ENCODE data around the gene PRR5L. TPM values are rescaled to one million over a fixed set of nuclear protein-coding genes. Genes with fewer than 3 reads are reported as not detected.

The PRR5L gene
- total RNA-seq, 2 donors from 2014 or later, result 172 to 533 TPM

- peak in 1 of 2 donors; percentile 28 for ATAC-seq
- peak overlapping the region; percentile 85 for H3K4me3 Mint-ChIP-seq
- H3K27me3 Mint-ChIP-seq, result no peaks in the 10 kb centered on the region
- DNase-seq (ENCODE audit: low spot score), result no peak
- peaks cover 31 to 48% of the 10 kb centered on the region in 2 donors for H3K4me1 Mint-ChIP-seq (ENCODE audit: low read depth in 2 of 2)
- H3K27ac Mint-ChIP-seq, result peak overlapping the region; percentile 98
- no peaks in the 10 kb centered on the region for H3K9me3 Mint-ChIP-seq
- H3K36me3 Mint-ChIP-seq, result peaks cover 23% of the 10 kb centered on the region
Measured at GRCh38 chr11:36375353-36376008, 79.4 kb downstream of the PRR5L start.

GRCh38 chr11:36376009-36376887 is 80.2 kb downstream of the PRR5L start:
- peak; percentile 69 for DNase-seq (ENCODE audit: low spot score)
- no peaks in the 10 kb centered on the region for H3K9me3 Mint-ChIP-seq
- peaks cover 30% of the 10 kb centered on the region for H3K36me3 Mint-ChIP-seq
- no peaks in the 10 kb centered on the region for H3K27me3 Mint-ChIP-seq
- ATAC-seq, result peak; percentile 18 to 29
- H3K27ac Mint-ChIP-seq, result peak overlapping the region; percentile 98
- peaks cover 36 to 56% of the 10 kb centered on the region in 2 donors for H3K4me1 Mint-ChIP-seq (ENCODE audit: low read depth in 2 of 2)
- H3K4me3 Mint-ChIP-seq, result peak overlapping the region; percentile 85

- H3K4me1 Mint-ChIP-seq (ENCODE audit: low read depth in 2 of 2), result peaks cover 39 to 64% of the 10 kb centered on the region in 2 donors
- no peaks in the 10 kb centered on the region for H3K9me3 Mint-ChIP-seq
- peak overlapping the region; percentile 98 for H3K27ac Mint-ChIP-seq
- H3K36me3 Mint-ChIP-seq, result peaks cover 32% of the 10 kb centered on the region
- DNase-seq (ENCODE audit: low spot score), result peak; percentile 79
- peak; percentile 84 to 87 for ATAC-seq
- H3K27me3 Mint-ChIP-seq, result no peaks in the 10 kb centered on the region
- H3K4me3 Mint-ChIP-seq, result peak overlapping the region; percentile 85
Measured at GRCh38 chr11:36376888-36377758, 81.0 kb downstream of the PRR5L start.

- peak; percentile 10 to 11 for ATAC-seq
- Mint-ChIP-seq H3K9me3 (no peaks in the 10 kb centered on the region), H3K27ac (peak overlapping the region; percentile 98), H3K36me3 (peaks cover 38% of the 10 kb centered on the region), H3K4me1 (ENCODE audit: low read depth in 2 of 2) (peaks cover 47 to 70% of the 10 kb centered on the region in 2 donors), H3K4me3 (peak overlapping the region; percentile 85), H3K27me3 (no peaks in the 10 kb centered on the region)
- no peak for DNase-seq (ENCODE audit: low spot score)
Measured at GRCh38 chr11:36377759-36378564, 81.9 kb downstream of the PRR5L start.

- DNase-seq (ENCODE audit: low spot score), result no peak
- Mint-ChIP-seq H3K27me3 (no peaks in the 10 kb centered on the region), H3K4me3 (peak overlapping the region; percentile 85), H3K9me3 (no peaks in the 10 kb centered on the region), H3K4me1 (ENCODE audit: low read depth in 2 of 2) (peaks cover 48 to 79% of the 10 kb centered on the region in 2 donors), H3K27ac (peak overlapping the region; percentile 98), H3K36me3 (peaks cover 51% of the 10 kb centered on the region)
- no peak for ATAC-seq
Measured at GRCh38 chr11:36379653-36380052, 83.6 kb downstream of the PRR5L start.

- H3K4me3 Mint-ChIP-seq, result peak overlapping the region; percentile 85
- H3K27ac Mint-ChIP-seq, result peak overlapping the region; percentile 98
- no peak for DNase-seq (ENCODE audit: low spot score)
- ATAC-seq, result no peak
- no peaks in the 10 kb centered on the region for H3K9me3 Mint-ChIP-seq
- H3K36me3 Mint-ChIP-seq, result peaks cover 58% of the 10 kb centered on the region
- H3K4me1 Mint-ChIP-seq (ENCODE audit: low read depth in 2 of 2), result peaks cover 53 to 83% of the 10 kb centered on the region in 2 donors
- H3K27me3 Mint-ChIP-seq, result no peaks in the 10 kb centered on the region
Measured at GRCh38 chr11:36380296-36381014, 84.4 kb downstream of the PRR5L start.

- Mint-ChIP-seq H3K4me3 (peak overlapping the region; percentile 85), H3K4me1 (ENCODE audit: low read depth in 2 of 2) (peaks cover 57 to 82% of the 10 kb centered on the region in 2 donors), H3K9me3 (no peaks in the 10 kb centered on the region), H3K27ac (peak overlapping the region; percentile 98), H3K36me3 (peaks cover 58% of the 10 kb centered on the region), H3K27me3 (no peaks in the 10 kb centered on the region)
- DNase-seq (ENCODE audit: low spot score) (no peak), ATAC-seq (no peak)
Measured at GRCh38 chr11:36381015-36381360, 84.9 kb downstream of the PRR5L start.

- H3K4me1 Mint-ChIP-seq (ENCODE audit: low read depth in 2 of 2), result peaks cover 76 to 91% of the 10 kb centered on the region in 2 donors
- no peak for DNase-seq (ENCODE audit: low spot score)
- peak overlapping the region; percentile 98 for H3K27ac Mint-ChIP-seq
- peaks cover 63% of the 10 kb centered on the region for H3K36me3 Mint-ChIP-seq
- no peak for ATAC-seq
- H3K4me3 Mint-ChIP-seq, result peak overlapping the region; percentile 51
- H3K9me3 Mint-ChIP-seq, result no peaks in the 10 kb centered on the region
- H3K27me3 Mint-ChIP-seq, result no peaks in the 10 kb centered on the region
Measured at GRCh38 chr11:36383195-36383594, 87.1 kb downstream of the PRR5L start.

- Mint-ChIP-seq H3K4me1 (ENCODE audit: low read depth in 2 of 2) (peaks cover 80 to 88% of the 10 kb centered on the region in 2 donors), H3K9me3 (no peaks in the 10 kb centered on the region), H3K36me3 (peaks cover 47% of the 10 kb centered on the region), H3K4me3 (peak overlapping the region; percentile 84), H3K27ac (peak overlapping the region; percentile 98), H3K27me3 (no peaks in the 10 kb centered on the region)
- ATAC-seq (peak; percentile 78), DNase-seq (ENCODE audit: low spot score) (no peak)
Measured at GRCh38 chr11:36385121-36385970, 89.3 kb downstream of the PRR5L start.

- DNase-seq (ENCODE audit: low spot score), result no peak
- Mint-ChIP-seq H3K27ac (peak overlapping the region; percentile 98), H3K27me3 (no peaks in the 10 kb centered on the region), H3K9me3 (no peaks in the 10 kb centered on the region), H3K4me1 (ENCODE audit: low read depth in 2 of 2) (peaks cover 84 to 88% of the 10 kb centered on the region in 2 donors), H3K36me3 (peaks cover 37% of the 10 kb centered on the region), H3K4me3 (peak overlapping the region; percentile 70)
- ATAC-seq, result no peak
Measured at GRCh38 chr11:36386411-36386810, 90.3 kb downstream of the PRR5L start.

GRCh38 chr11:36388071-36388470 is 92.0 kb downstream of the PRR5L start:
- ATAC-seq (no peak), DNase-seq (ENCODE audit: low spot score) (no peak)
- peak overlapping the region; percentile 73 for H3K4me3 Mint-ChIP-seq
- H3K36me3 Mint-ChIP-seq, result peaks cover 38% of the 10 kb centered on the region
- H3K27ac Mint-ChIP-seq, result peak overlapping the region; percentile 98
- H3K9me3 Mint-ChIP-seq, result peaks cover 5% of the 10 kb centered on the region
- no peaks in the 10 kb centered on the region for H3K27me3 Mint-ChIP-seq
- H3K4me1 Mint-ChIP-seq (ENCODE audit: low read depth in 2 of 2), result peaks cover 87 to 92% of the 10 kb centered on the region in 2 donors
